ENCODE results near the gene ADAM33.
A peak's percentile ranks its signal among the peaks of the same experiment; 100 is the strongest.

- no peak for TF ChIP-seq CTCF (IDR thresholded peaks at IDR 0.05)
- TF ChIP-seq POLR2A (IDR thresholded peaks at IDR 0.05): peak in 1 of 4 donors; percentile 26
Measured at GRCh38 chr20:3711484-3711941, 29.7 kb upstream of the ADAM33 start.

Measured in upper lobe of left lung (tissue), 4 donors.